NCI-H2196 (cell line): ENCODE measurements around the gene PGLYRP2.
"Not testable (repeated sequence)": the region's sequence is repeated elsewhere in the genome, so short reads cannot be mapped to it uniquely, and the experiment has no call there.

Experiments
- DNase-seq: peaks from one replicate; lab custom pipeline; 2025; ENCODE audit not compliant: unreplicated experiment; lab: John Stamatoyannopoulos, UW

PGLYRP2 gene

GRCh38 chr19:15479391-15480345 lies at the start of gene PGLYRP2:
Gene PGLYRP2, minus strand, starts transcription at chr19:15479501. Its CDS starts 130 bp downstream, at chr19:15479371.
- DNase-seq, result peak; percentile 41

DNA sequence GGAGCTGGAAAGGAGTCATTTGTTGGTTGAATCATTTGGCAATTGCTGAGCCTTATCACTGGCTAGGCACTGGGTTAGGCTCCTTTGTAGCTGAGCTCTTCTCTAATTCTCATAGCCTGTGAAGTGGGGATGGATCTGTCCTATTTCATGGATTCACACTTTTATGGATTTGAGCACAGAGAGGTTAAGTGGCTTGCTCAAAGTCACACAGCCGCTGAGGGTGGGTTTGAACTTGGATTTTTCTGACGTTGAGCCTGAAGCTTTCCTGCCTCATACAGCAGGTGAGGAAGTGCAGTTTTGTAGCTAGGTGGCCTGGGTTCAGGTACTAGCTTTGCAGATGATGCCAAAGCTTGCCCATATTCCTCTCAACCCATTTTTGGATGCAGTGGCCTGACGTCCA lies 48.4 kb upstream of the PGLYRP2 start:
- no peak for DNase-seq

DNA sequence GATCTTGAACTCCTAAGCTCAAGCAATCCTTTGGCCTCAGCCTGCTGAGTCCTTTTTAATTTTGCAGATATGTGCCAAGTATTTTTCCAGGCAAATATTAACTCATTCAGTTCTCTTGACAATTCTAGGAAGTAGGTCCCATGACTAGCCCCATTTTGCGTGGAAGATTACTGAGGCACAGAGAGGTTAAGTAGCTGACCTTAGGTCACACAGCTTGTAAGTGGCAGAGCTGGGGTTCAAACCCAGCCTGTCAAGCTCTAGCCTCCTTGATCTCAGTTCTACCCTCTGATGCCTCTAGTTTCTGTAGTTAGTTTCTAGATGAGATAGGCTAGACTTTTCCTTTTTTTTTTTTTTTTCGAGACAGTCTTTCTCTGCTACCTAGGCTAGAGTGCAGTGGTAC lies 47.1 kb upstream of the PGLYRP2 start:
- DNase-seq, result no peak

GRCh38 chr19:15525291-15525690 lies 46.0 kb upstream of the PGLYRP2 start:
- no peak for DNase-seq

DNA sequence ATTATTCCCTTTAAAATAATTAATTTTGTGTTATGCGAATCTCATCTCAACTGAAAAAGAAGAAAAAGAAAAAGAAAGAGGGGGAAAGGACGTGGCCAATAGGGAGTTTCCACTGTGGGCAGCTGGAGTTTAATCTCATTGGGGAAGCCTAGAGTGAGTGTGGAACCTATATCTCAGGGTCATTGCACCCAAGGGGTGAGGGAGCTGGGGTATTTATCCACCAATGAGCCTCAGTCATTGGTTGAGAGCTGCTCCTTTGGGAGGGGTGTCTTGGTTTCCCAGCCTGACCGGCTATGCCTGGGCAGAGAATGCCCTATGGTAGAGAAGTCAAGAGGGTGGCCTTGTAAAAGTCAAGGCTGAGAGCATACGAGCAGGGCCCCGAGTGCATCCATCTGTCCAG lies 45.5 kb upstream of the PGLYRP2 start:
- DNase-seq, result no peak

GRCh38 chr19:15519433-15519976 lies 40.2 kb upstream of the PGLYRP2 start:
- DNase-seq, result no peak

DNA sequence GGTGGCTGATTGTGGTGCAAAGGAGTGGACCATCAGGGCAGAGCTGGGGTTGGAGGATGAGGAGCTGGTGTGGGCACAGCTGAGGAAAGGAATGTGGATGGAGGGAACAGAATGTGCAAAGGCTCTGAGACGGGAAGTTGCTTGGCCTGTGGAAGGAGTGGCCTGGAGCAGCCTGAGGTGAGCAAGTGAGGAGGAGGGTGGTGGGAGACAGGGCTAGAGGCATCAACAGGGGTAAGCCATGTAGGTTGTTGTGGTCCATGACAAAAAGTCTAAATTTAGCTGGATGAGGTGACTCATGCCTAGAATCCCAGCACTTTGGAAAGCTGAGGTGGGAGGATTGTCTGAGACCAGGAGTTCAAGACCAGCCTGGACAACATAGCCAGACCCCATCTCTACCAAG lies 38.5 kb upstream of the PGLYRP2 start:
- no peak for DNase-seq

DNA sequence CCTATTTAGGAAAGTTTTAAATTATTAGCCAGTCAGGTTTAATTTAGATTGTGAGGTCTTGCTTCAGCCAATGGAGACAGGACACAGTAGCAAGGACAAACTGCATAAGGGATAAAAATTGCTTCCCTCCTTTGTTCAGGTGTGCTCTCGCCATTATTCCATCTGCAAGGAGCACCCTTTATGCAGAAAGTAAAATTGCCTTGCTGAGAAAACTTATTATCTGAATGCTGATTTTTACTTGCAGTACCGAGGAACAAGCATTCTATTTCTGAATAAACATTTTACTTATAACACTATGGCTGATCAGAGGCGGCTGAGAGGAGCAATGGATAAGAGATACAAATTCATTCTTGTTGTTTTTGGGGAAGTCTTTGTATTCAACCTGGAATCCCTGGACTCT lies 37.1 kb upstream of the PGLYRP2 start:
- DNase-seq, result no peak

GRCh38 chr19:15515227-15515625 lies 35.9 kb upstream of the PGLYRP2 start:
- not testable (repeated sequence) for DNase-seq

DNA sequence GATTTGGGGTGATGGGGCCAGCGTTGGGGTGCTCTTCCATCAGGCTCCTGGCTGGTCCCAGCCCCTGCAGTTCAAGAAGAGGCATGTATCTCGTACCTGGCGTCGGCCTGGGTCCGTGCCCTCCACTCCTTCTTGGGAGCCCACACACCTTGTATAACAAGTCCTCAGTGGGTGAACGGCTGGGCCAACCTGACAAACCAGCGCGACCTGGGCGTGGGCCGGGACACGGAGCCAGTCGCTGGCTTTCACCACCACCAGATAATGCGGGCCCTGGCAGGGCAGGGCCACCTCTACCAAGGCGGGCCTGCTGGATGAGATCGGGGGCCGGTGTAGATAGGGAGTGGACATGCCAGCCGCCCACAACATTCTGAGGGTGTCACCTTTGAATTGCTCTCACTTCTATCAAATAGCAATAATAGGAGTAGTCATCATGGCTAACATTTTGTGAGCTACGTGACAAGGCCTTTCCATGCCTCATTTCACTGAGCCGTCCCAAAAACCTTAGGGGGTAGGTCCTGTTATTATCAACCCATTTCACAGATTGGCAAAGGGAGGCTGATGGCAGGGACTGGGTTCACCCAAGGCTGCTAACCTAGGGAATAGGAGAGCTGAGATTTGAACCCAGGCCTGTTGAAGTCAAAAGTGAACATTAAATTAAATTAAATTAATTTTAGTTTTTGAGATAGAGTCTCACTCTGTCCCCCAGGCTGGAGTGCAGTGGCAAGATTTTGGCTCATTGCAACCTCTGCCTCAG lies 32.5 kb upstream of the PGLYRP2 start:
- DNase-seq, result no peak

GRCh38 chr19:15508035-15508710 lies 28.9 kb upstream of the PGLYRP2 start, which contains the start of gene CYP4F22:
Gene CYP4F22, plus strand, starts transcription at chr19:15508525. Its CDS starts 16,812 bp downstream, at chr19:15525337.
- no peak for DNase-seq

- no peak for DNase-seq
These were observed 28.1 kb upstream of the PGLYRP2 start for GRCh38 chr19:15507068-15508034.

GRCh38 chr19:15506074-15506571 lies 26.8 kb upstream of the PGLYRP2 start:
- DNase-seq, result no peak

DNA sequence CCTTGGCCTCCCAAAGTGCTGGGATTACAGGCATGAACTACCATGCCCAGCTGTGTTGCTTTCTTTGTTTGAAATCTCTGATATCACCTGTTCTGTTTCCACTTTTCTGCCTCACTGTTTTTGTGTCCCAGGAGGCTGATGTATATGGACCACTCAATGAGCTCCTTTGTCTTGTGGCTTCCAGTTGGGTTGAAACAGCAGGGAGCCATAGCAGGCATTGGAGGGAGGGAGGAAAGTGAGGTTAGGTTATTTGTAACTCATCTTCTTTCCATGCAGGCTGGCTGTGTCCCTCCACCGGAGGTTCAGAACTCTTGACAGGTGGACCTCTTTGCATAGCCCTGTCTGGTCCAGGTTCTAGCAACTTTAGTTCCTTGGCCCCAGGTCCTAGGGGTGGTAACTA lies 23.0 kb upstream of the PGLYRP2 start:
- no peak for DNase-seq

GRCh38 chr19:15501596-15501995 lies 22.3 kb upstream of the PGLYRP2 start:
- no peak for DNase-seq

- DNase-seq, result no peak
These were observed 19.6 kb upstream of the PGLYRP2 start for GRCh38 chr19:15498910-15499309.

DNA sequence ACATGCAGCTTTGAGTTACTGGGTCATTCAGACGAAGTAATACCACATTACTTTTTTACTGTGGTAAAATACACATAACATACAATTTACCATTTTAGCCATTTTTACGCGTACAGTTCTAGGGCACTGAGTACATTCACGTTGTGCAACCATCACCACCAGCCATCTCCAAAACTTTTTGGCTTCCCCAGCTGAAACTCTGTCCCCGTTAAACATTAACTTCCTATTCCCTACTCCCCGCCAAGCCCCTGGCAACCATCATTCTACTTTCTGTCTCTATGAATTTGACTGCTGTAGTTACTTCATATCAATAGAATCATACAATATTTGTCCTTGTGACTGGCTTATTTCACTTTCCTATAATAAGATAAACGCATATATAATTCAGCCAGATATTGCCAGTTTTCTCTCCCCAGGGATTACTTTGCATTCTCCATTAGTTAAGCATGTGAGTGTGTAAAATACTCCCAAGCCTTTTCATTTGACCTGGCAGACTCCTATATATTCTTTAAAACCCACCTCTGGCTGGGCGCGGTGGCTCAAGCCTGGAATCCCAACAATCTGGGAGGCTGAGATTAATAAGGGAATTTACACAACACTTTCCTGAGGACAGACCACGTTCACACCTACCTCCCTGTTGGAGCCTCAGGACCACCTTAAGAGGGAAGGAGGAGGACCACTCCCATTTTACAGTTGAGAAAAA lies 19.0 kb upstream of the PGLYRP2 start:
- no peak for DNase-seq

GRCh38 chr19:15495151-15495550 lies 15.8 kb upstream of the PGLYRP2 start:
- no peak for DNase-seq
